Measurements from ENCODE around the gene DSP.

Gene DSP

GRCh38 chr6:7578931-7579330, 37.5 kb downstream of the DSP start:
- no peaks in the 10 kb centered on the region for H3F3A ChIP-seq (ENCODE audit: insufficient read depth, low read length)
- H3K27ac ChIP-seq (ENCODE audit: low read length) = no peak overlapping the region
- H3K4me1 ChIP-seq (ENCODE audit: low read length) = no peaks in the 10 kb centered on the region
- no peak overlapping the region for H3K9ac ChIP-seq (ENCODE audit: low read length)
- no peak overlapping the region for H3K4me2 ChIP-seq (ENCODE audit: low read depth, low read length)
- DNase-seq = no peak
- H3K9me2 ChIP-seq (replicated peaks; ENCODE audit: insufficient read depth, low read length) = no peaks in the 10 kb centered on the region
- TF ChIP-seq EZH2phosphoT487 (IDR thresholded peaks at IDR 0.05; ENCODE audit: low read length) (no peak), CTCF (IDR thresholded peaks at IDR 0.05; ENCODE audit: low read length) (no peak)
- H3K27me3 ChIP-seq (replicated peaks; ENCODE audit: insufficient read depth, low read length) = no peaks in the 10 kb centered on the region
- no peaks in the 10 kb centered on the region for H4K20me1 ChIP-seq (ENCODE audit: insufficient read depth, low read length)
- no peaks in the 10 kb centered on the region for H3K36me3 ChIP-seq (replicated peaks; ENCODE audit: insufficient read depth, low read length)
- no peak overlapping the region for H2AFZ ChIP-seq (ENCODE audit: low read length)
- no peaks in the 10 kb centered on the region for H3K79me2 ChIP-seq (ENCODE audit: low read length)
- no peak overlapping the region for H3K4me3 ChIP-seq (ENCODE audit: low read length)
- H3K9me3 ChIP-seq (replicated peaks; ENCODE audit: insufficient read depth, low read length) = no peaks in the 10 kb centered on the region

GRCh38 chr6:7579851-7580250, 38.4 kb downstream of the DSP start:
- no peaks in the 10 kb centered on the region for H3K9me2 ChIP-seq (replicated peaks; ENCODE audit: insufficient read depth, low read length)
- DNase-seq = no peak
- H3K27me3 ChIP-seq (replicated peaks; ENCODE audit: insufficient read depth, low read length) = no peaks in the 10 kb centered on the region
- TF ChIP-seq EZH2 (optimal IDR thresholded peaks at IDR 0.05; ENCODE audit: low read depth, low read length) (no peak), EZH2phosphoT487 (IDR thresholded peaks at IDR 0.05; ENCODE audit: low read length) (no peak), CTCF (IDR thresholded peaks at IDR 0.05; ENCODE audit: low read length) (no peak)
- H3K27ac ChIP-seq (ENCODE audit: low read length) = no peak overlapping the region
- no peaks in the 10 kb centered on the region for H3F3A ChIP-seq (ENCODE audit: insufficient read depth, low read length)
- H3K4me3 ChIP-seq (ENCODE audit: low read length) = no peak overlapping the region
- no peak overlapping the region for H3K9ac ChIP-seq (ENCODE audit: low read length)
- no peaks in the 10 kb centered on the region for H4K20me1 ChIP-seq (ENCODE audit: insufficient read depth, low read length)
- no peaks in the 10 kb centered on the region for H3K9me3 ChIP-seq (replicated peaks; ENCODE audit: insufficient read depth, low read length)
- no peak overlapping the region for H3K4me2 ChIP-seq (ENCODE audit: low read depth, low read length)
- no peaks in the 10 kb centered on the region for H3K79me2 ChIP-seq (ENCODE audit: low read length)
- no peaks in the 10 kb centered on the region for H3K4me1 ChIP-seq (ENCODE audit: low read length)
- no peaks in the 10 kb centered on the region for H3K36me3 ChIP-seq (replicated peaks; ENCODE audit: insufficient read depth, low read length)
- no peak overlapping the region for H2AFZ ChIP-seq (ENCODE audit: low read length)

- no peaks in the 10 kb centered on the region for H4K20me1 ChIP-seq (ENCODE audit: insufficient read depth, low read length)
- H3K4me2 ChIP-seq (ENCODE audit: low read depth, low read length) = no peak overlapping the region
- no peak for DNase-seq
- no peaks in the 10 kb centered on the region for H3K4me1 ChIP-seq (ENCODE audit: low read length)
- no peak overlapping the region for H3K9ac ChIP-seq (ENCODE audit: low read length)
- no peaks in the 10 kb centered on the region for H3F3A ChIP-seq (ENCODE audit: insufficient read depth, low read length)
- H3K4me3 ChIP-seq (ENCODE audit: low read length) = no peak overlapping the region
- H3K27me3 ChIP-seq (replicated peaks; ENCODE audit: insufficient read depth, low read length) = no peaks in the 10 kb centered on the region
- H3K27ac ChIP-seq (ENCODE audit: low read length) = no peak overlapping the region
- H2AFZ ChIP-seq (ENCODE audit: low read length) = no peak overlapping the region
- H3K79me2 ChIP-seq (ENCODE audit: low read length) = no peaks in the 10 kb centered on the region
- no peaks in the 10 kb centered on the region for H3K9me2 ChIP-seq (replicated peaks; ENCODE audit: insufficient read depth, low read length)
- TF ChIP-seq EZH2phosphoT487 (IDR thresholded peaks at IDR 0.05; ENCODE audit: low read length) (no peak), EZH2 (optimal IDR thresholded peaks at IDR 0.05; ENCODE audit: low read depth, low read length) (no peak), CTCF (IDR thresholded peaks at IDR 0.05; ENCODE audit: low read length) (no peak)
- no peaks in the 10 kb centered on the region for H3K9me3 ChIP-seq (replicated peaks; ENCODE audit: insufficient read depth, low read length)
- H3K36me3 ChIP-seq (replicated peaks; ENCODE audit: insufficient read depth, low read length) = no peaks in the 10 kb centered on the region
Measured at GRCh38 chr6:7580537-7580926, 39.1 kb downstream of the DSP start.

All from MM.1S (cell line).